OCI-M1 (cell line): ENCODE data around the gene NOS3.
"Not testable (repeated sequence)": the region's sequence is repeated elsewhere in the genome, so short reads cannot be mapped to it uniquely, and the experiment has no call there.

Source experiments
- DNase-seq: peaks from one replicate; lab custom pipeline; 2025; lab: John Stamatoyannopoulos, UW

NOS3 gene

GRCh38 chr7:151017370-151017952, 26.6 kb downstream of the NOS3 start:
- no peak for DNase-seq

GRCh38 chr7:151017953-151018420, 27.2 kb downstream of the NOS3 start:
- peak; percentile 77 for DNase-seq

DNA sequence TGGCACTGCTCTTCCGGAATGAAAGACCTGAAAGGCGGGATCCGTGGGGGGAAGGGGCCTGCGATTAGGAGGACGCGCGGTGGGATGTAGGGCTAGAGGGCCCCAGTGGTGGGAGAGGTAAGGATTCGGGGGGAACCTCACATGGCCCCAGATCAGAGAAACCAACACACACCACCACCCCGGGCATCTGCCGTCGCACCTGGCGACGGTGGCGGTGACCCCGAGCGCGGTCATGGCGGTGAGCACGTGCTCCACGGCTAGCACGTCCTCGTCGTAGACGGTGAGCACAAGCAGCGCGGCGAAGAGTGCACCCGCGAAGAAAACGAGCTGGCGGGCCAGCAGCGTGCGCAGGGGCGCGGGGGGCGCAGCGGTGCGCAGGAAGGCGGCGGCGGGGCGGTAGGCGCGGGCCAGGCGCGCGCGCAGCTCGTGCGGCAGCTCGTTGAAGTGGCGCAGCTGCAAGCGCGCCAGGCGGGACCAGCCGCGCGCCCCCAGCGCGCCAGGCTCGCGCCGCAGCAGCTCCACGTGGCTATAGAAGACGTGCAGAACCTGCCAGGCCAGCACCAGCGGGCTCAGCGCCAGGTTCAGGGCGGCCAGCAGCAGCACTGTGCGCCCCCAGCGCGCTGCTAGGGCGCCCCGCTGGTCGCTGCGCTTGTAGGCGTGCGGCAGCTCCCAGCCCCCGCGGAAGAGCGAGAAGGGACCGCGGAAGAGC, 27.8 kb downstream of the NOS3 start:
- no peak for DNase-seq

GRCh38 chr7:151019130-151019447, 28.3 kb downstream of the NOS3 start:
- DNase-seq = no peak

DNA sequence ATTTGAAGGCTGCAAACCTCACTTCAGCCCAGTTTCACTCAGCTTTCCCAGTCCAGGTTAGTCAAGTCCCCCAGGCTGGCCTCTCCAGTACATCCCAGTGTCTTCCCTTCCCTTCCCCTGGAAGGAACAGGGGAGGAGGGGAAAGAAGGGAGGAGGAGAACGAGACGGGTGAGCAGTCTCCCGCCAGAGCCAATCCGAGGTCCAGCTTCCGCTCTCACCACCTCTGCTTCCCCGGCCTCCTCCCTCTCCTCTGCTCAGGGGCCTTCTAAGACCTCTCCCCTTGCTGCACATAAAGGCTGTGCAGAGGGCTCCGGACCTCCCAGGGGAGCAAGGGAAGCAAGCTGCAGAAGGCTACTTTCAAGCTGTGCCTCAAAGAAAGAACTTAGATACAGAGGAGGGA, 29.4 kb downstream of the NOS3 start:
- no peak for DNase-seq

GRCh38 chr7:151023232-151023631, 32.4 kb downstream of the NOS3 start:
- DNase-seq = no peak

DNA sequence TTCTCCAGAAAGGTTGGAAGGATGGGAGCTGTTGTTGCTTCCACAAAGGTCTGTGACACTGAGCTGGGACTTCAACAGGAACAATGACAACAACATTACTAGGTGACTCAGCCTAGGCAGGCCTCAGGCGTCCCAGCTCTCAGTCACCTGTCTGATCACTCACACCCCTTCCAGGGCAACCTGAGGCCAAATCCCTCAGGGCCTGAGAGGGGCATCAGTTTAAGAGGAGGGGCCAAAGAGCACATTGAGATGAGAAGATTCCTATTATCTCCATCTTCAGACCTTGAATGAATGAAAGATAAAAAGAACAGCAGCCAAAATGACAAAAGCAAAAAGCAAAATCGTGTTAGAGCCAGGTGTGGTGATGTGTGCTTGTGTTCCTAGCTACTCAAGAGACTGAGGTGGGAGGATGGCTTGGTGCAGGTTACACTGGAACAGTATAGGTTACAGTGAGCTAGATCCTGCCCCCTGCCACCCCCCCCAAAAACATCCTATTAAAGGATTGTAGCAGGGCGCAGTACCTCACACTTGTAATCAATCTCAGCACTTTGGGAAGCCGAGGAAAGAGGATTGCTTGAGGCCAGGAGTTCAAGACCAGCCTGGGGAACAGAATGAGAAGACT, 33.7 kb downstream of the NOS3 start, which contains the start of gene ATG9B:
ATG9B (minus strand) TSS at position 60 of the 622 bp plus-strand sequence. CDS start 71 bp downstream, outside the sequence.
- no peak for DNase-seq

GRCh38 chr7:151025924-151026671, 35.3 kb downstream of the NOS3 start:
- no peak for DNase-seq

GRCh38 chr7:151026771-151027727, 36.2 kb downstream of the NOS3 start:
- peak; percentile 93 for DNase-seq

- DNase-seq = not testable (repeated sequence)
These were observed 36.9 kb downstream of the NOS3 start for GRCh38 chr7:151027728-151028130.

DNA sequence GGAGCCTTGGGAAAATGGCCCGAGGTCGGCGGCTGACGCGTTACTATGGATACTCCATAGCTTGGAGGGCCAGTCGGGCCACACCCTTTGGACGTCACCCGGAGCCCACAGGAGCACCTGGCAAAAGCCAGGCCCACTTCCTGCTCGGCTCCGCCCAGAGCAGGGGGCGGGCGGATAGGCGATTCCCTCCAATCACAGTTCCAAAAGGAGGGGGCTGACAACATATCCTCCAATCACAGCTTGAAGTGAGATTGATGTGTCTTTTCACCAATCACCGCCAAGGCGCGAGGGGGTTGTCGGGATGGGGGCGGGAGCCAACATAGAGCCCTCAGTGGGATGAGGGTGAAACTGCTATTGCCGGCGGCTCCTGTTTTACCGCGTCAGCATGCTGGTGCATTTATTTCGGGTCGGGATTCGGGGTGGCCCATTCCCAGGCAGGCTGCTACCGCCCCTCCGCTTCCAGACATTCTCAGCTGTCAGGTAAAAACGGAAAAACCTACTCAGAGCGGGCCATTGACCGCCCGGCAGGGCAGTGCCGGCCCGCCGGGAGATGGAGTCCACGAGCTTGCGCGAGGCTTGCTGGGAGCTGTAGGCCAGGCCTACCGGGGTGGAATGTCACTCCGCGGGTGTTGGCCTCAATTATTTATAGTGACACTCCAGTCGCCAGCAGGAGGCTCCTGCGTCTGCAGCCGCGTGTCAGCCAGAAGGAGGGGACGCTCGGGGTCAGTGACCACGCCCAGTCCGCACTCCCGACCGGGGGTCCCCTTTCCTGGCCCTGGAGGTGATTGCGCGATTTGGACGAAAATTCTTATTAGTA, 37.5 kb downstream of the NOS3 start, which contains the start of gene ABCB8:
ABCB8 (plus strand) TSS at position 320 of the 817 bp plus-strand sequence; CDS start at position 386, 66 bp downstream.
- peak; percentile 98 for DNase-seq

- no peak for DNase-seq
These were observed 38.2 kb downstream of the NOS3 start for GRCh38 chr7:151028948-151029501.

DNA sequence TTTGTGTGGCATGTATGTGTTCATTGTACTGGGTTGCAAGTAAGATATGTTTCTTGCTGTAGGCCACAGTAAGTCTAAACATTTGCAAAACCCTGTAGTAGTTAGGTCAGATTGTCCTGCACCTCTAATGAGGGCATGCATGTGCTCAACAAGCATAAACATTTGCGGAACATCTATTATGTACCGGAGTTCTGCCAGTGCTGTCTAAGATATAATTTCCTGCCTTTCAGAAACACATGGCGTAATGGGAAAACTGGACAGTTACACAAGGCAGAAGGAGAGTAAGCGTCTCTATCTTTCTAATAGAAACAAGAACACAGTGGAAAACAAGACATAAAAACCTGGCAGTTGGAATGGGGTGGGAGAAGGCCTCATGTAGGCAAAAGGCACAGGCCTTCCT, 40.2 kb downstream of the NOS3 start:
- DNase-seq = no peak

- DNase-seq = no peak
These were observed 42.4 kb downstream of the NOS3 start for GRCh38 chr7:151032936-151033863.

- DNase-seq = no peak
These were observed 43.0 kb downstream of the NOS3 start for GRCh38 chr7:151033864-151034249.

DNA sequence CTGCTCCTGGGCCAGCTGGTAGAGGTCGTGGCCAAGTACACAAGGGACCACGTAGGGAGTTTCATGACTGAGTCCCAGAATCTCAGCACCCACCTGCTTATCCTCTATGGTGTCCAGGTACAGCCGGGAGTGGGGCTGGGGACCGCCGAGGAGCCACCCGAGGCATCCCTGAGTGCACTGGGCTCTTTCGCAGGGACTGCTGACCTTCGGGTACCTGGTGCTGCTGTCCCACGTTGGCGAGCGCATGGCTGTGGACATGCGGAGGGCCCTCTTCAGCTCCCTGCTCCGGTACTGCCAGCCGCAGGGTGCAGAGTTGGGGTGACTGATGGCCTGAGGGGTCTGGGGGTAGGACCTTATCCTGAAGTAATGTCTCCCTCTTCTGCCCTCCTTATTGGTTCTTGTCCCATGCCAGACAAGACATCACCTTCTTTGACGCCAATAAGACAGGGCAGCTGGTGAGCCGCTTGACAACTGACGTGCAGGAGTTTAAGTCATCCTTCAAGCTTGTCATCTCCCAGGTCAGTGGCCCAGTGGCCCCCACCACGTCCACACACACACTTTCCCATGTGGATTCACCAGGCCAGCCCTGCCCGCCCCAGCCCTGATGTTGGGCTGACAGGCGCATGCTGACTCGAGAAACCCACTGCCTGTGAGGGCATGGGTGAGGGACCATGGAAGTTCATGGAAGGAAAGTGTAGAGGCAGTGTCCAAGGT, 43.7 kb downstream of the NOS3 start:
- no peak for DNase-seq

- no peak for DNase-seq
These were observed 44.4 kb downstream of the NOS3 start for GRCh38 chr7:151035026-151035717.

DNA sequence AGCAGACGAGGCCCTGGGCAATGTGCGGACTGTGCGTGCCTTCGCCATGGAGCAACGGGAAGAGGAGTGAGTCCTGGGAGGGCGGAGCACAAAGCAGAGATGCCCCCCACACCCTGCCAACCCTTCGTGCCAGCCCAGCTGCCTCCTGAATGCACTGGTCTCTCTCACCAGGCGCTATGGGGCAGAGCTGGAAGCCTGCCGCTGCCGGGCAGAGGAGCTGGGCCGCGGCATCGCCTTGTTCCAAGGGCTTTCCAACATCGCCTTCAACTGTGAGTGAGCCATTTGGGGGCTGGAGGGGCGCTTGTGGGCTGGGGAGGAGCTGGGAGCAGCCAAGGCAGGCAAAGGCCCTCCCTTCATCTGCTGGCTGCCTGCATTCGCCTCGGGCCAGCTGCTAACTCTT, 45.1 kb downstream of the NOS3 start:
- DNase-seq = no peak
